SH-SY5Y (cell line): Measurements from ENCODE around the gene MRPS22.

Experiments
- GATA2 ChIP-seq: IDR thresholded peaks from 2 replicates; pipeline ENCODE4 v1.6.1; 2011; ENCODE audit warnings: mild to moderate bottlenecking, low read depth, low read length
- GATA3 ChIP-seq: IDR thresholded peaks from 2 replicates; pipeline ENCODE4 v1.6.1; 2011; ENCODE audit warnings: low read depth, mild to moderate bottlenecking, low read length, moderate library complexity

GRCh38 chr3:139388821-139389551, 45.2 kb downstream of the MRPS22 start:
- TF ChIP-seq GATA2 = no peak
- no peak for TF ChIP-seq GATA3
